Prostate gland (tissue), 2 donors: Measurements from ENCODE around the gene ADAM17. TPM values are rescaled to one million over a fixed set of nuclear protein-coding genes. Genes with fewer than 3 reads are reported as not detected.
"Not testable (repeated sequence)": the region's sequence is repeated elsewhere in the genome, so short reads cannot be mapped to it uniquely, and the experiment has no call there.

Experiments
- DNase-seq: peaks from one replicate; pipeline ENCODE4 v3.0.0-alpha.2; 2019; ENCODE audit warnings: low spot score
- H3K27ac ChIP-seq, 2 donors: fragments of 200-600 bp; sonication (generic); 2 replicates each; pipeline ENCODE4 v1.5.1; 2017 to 2019
- H3K27me3 ChIP-seq: fragments of 200-600 bp; sonication (generic); replicated peaks from 2 replicates; pipeline ENCODE4 v1.5.1; 2019; ENCODE audit not compliant: insufficient read depth
- H3K36me3 ChIP-seq, 2 donors: fragments of 200-600 bp; sonication (generic); 1 replicate in 1 of 2; 2 replicates in 1 of 2; pipeline versions ENCODE4 v1.5.1 to v1.8.1; 2017 to 2019
- H3K4me1 ChIP-seq: fragments of 200-600 bp; sonication (generic); replicated peaks from 2 replicates; pipeline ENCODE4 v1.5.1; 2019
- H3K4me3 ChIP-seq, 2 donors: fragments of 200-600 bp; sonication (generic); 2 replicates each; pipeline ENCODE4 v1.5.1; 2017 to 2019
- H3K9me3 ChIP-seq: fragments of 200-600 bp; sonication (generic); 2 replicates; pipeline ENCODE4 v1.5.1; 2017
- CTCF ChIP-seq, 4 experiments: fragments of 200-600 bp in 2 of 4; fragments of 450-650 bp in 2 of 4; sonication (generic) in 2 of 4; IDR thresholded peaks; 1 replicate in 3 of 4; 2 replicates in 1 of 4; pipeline ENCODE4 v1.5.1; 2016 to 2019; ENCODE audit warnings: antibody characterized with exemption in 4 of 4, mild to moderate bottlenecking in 2 of 4, moderate library complexity in 2 of 4
- POLR2A ChIP-seq: fragments of 450-650 bp; IDR thresholded peaks from one replicate; pipeline ENCODE4 v1.6.1; 2016; ENCODE audit warnings: antibody characterized with exemption, mild to moderate bottlenecking
- POLR2AphosphoS5 ChIP-seq: sonication (generic); formaldehyde crosslinking; IDR thresholded peaks from one replicate; pipeline ENCODE4 v1.6.1; 2017; ENCODE audit warnings: antibody characterized with exemption
- WGBS: methylation state at CpG from one replicate; pipeline ENCODE4 v1.1.5; 2018; 5-methylcytosine and 5-hydroxymethylcytosine counted together
- intact Hi-C: fragments of 100-400 bp; cut with DNase I; formaldehyde crosslinking; loops from one replicate; pipeline ENCODE4 v1.14.2; 2022
- total RNA-seq, 2 donors: library from RNA; depleted of rRNA; stranded (reverse); fragments of >200 nt; gene quantifications; one replicate each; pipeline ENCODE4 v1.1.0, GENCODE V29; 2016

Gene ADAM17
- total RNA-seq, 2 donors from 2014 or later: 15.8 to 40.0 TPM

GRCh38 chr2:9518780-9519179, 36.9 kb downstream of the ADAM17 start:
- H3K9me3 ChIP-seq: no peaks in the 10 kb centered on the region
- TF ChIP-seq CTCF (IDR thresholded peaks at IDR 0.05): no peak
- TF ChIP-seq POLR2A: no peak
- no peak for TF ChIP-seq POLR2AphosphoS5
- no peak overlapping the region for H3K27ac ChIP-seq
- H3K27me3 ChIP-seq: no peaks in the 10 kb centered on the region
- no peak for DNase-seq
- no peak overlapping the region for H3K4me3 ChIP-seq
- 93% methylated on average over 7 of the region's 7 CpGs for WGBS
- no peaks in the 10 kb centered on the region for H3K4me1 ChIP-seq
- intact Hi-C loops: no loop called here
- no peaks in the 10 kb centered on the region for H3K36me3 ChIP-seq

GRCh38 chr2:9518163-9518562, 37.5 kb downstream of the ADAM17 start:
- Histone ChIP-seq H3K36me3 (no peaks in the 10 kb centered on the region), H3K27ac (no peak overlapping the region), H3K4me3 (no peak overlapping the region), H3K4me1 (no peaks in the 10 kb centered on the region), H3K9me3 (no peaks in the 10 kb centered on the region), H3K27me3 (no peaks in the 10 kb centered on the region)
- 70% methylated on average over 3 of the region's 3 CpGs for WGBS
- no peak for TF ChIP-seq CTCF (IDR thresholded peaks at IDR 0.05)
- TF ChIP-seq POLR2A: no peak
- TF ChIP-seq POLR2AphosphoS5: no peak
- DNase-seq: no peak
- intact Hi-C loops: no loop called here

GRCh38 chr2:9517118-9517782, 38.4 kb downstream of the ADAM17 start:
- no peak for TF ChIP-seq CTCF (IDR thresholded peaks at IDR 0.05)
- Histone ChIP-seq H3K27me3 (no peaks in the 10 kb centered on the region), H3K9me3 (no peaks in the 10 kb centered on the region), H3K4me3 (no peak overlapping the region), H3K27ac (no peak overlapping the region), H3K4me1 (no peaks in the 10 kb centered on the region), H3K36me3 (no peaks in the 10 kb centered on the region)
- WGBS: 87% methylated on average over 2 of the region's 2 CpGs
- no peak for DNase-seq
- intact Hi-C loops: no loop called here

- intact Hi-C loops, H3K4me1 ChIP-seq, DNase-seq, H3K9me3 ChIP-seq, H3K27me3 ChIP-seq, H3K36me3 ChIP-seq, H3K27ac ChIP-seq, H3K4me3 ChIP-seq: not testable (repeated sequence)
- 95% methylated on average over 3 of the region's 3 CpGs for WGBS
These were observed 41.7 kb downstream of the ADAM17 start for GRCh38 chr2:9513946-9514345.

GRCh38 chr2:9508931-9509330, 46.7 kb downstream of the ADAM17 start:
- H3K36me3 ChIP-seq: no peaks in the 10 kb centered on the region
- 12% methylated on average over 1 of the region's 1 CpG for WGBS

More at GRCh38 chr2:9508931-9509330, 46.7 kb downstream of the ADAM17 start:
- Histone ChIP-seq H3K27ac (no peak overlapping the region), H3K27me3 (no peaks in the 10 kb centered on the region), H3K4me1 (no peaks in the 10 kb centered on the region), H3K9me3 (no peaks in the 10 kb centered on the region), H3K4me3 (no peak overlapping the region)
- intact Hi-C loops: no loop called here
- TF ChIP-seq POLR2A: no peak
- no peak for TF ChIP-seq POLR2AphosphoS5
- no peak for TF ChIP-seq CTCF (IDR thresholded peaks at IDR 0.05)
- DNase-seq: no peak
